PC-3 (cell line): ENCODE measurements around the gene TXLNA.

Source experiments
- EZH2 ChIP-seq: fragments of 300-600 bp; sonication (generic); IDR thresholded peaks from one replicate; pipeline ENCODE4 v1.6.1; 2017; ENCODE audit warnings: antibody characterized with exemption, mild to moderate bottlenecking, low read length; ENCODE audit not compliant: unreplicated experiment
- TF ChIP-seq, protein P1 (sequence below): fragments of 300-600 bp; sonication (generic); conservative IDR thresholded peaks from 2 replicates; pipeline ENCODE4 v1.5.1; 2017; ENCODE audit warnings: antibody characterized with exemption, low read depth, mild to moderate bottlenecking, low read length

DNA sequence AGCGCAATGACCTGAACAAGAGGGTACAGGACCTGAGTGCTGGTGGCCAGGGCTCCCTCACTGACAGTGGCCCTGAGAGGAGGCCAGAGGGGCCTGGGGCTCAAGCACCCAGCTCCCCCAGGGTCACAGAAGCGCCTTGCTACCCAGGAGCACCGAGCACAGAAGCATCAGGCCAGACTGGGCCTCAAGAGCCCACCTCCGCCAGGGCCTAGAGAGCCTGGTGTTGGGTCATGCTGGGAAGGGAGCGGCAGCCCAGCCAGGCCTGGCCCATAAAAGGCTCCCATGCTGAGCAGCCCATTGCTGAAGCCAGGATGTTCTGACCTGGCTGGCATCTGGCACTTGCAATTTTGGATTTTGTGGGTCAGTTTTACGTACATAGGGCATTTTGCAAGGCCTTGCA lies 15.5 kb downstream of the TXLNA start:
- TF ChIP-seq, protein P1, sequence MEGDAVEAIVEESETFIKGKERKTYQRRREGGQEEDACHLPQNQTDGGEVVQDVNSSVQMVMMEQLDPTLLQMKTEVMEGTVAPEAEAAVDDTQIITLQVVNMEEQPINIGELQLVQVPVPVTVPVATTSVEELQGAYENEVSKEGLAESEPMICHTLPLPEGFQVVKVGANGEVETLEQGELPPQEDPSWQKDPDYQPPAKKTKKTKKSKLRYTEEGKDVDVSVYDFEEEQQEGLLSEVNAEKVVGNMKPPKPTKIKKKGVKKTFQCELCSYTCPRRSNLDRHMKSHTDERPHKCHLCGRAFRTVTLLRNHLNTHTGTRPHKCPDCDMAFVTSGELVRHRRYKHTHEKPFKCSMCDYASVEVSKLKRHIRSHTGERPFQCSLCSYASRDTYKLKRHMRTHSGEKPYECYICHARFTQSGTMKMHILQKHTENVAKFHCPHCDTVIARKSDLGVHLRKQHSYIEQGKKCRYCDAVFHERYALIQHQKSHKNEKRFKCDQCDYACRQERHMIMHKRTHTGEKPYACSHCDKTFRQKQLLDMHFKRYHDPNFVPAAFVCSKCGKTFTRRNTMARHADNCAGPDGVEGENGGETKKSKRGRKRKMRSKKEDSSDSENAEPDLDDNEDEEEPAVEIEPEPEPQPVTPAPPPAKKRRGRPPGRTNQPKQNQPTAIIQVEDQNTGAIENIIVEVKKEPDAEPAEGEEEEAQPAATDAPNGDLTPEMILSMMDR, result no peak
- no peak for TF ChIP-seq EZH2
